Spleen (tissue), 11 donors: ENCODE measurements around the gene LAMB1. TPM values are rescaled to one million over a fixed set of nuclear protein-coding genes. Genes with fewer than 3 reads are reported as not detected.
A peak's percentile ranks its signal among the peaks of the same experiment; 100 is the strongest.
"Not testable (repeated sequence)": the region's sequence is repeated elsewhere in the genome, so short reads cannot be mapped to it uniquely, and the experiment has no call there.

ENCODE experiments used
- DNase-seq: peaks from one replicate; pipeline ENCODE4 v3.0.0-alpha.2; 2020
- H3K27ac ChIP-seq, 8 donors: fragments of 200-600 bp; sonication (generic) in 7 of 8; 1 replicate in 4 of 8; 2 replicates in 4 of 8; pipeline versions ENCODE4 v1.5.0 to v1.8.0; 2016 to 2021; ENCODE audit warnings: inconsistent platforms in 4 of 8, mild to moderate bottlenecking in 4 of 8, moderate library complexity in 1 of 8
- H3K27me3 ChIP-seq, 7 donors: fragments of 200-600 bp; sonication (generic) in 6 of 7; replicated peaks in 1 of 7; 1 replicate in 4 of 7; 2 replicates in 3 of 7; pipeline versions ENCODE4 v1.5.0 to v1.8.0; 2016 to 2021; ENCODE audit warnings: inconsistent platforms in 3 of 7, mild to moderate bottlenecking in 1 of 7
- H3K36me3 ChIP-seq, 6 donors: fragments of 200-600 bp; sonication (generic) in 5 of 6; 1 replicate in 4 of 6; 2 replicates in 2 of 6; pipeline versions ENCODE4 v1.5.0 to v1.8.0; 2016 to 2021; ENCODE audit warnings: inconsistent platforms in 2 of 6
- H3K4me1 ChIP-seq, 6 donors: fragments of 200-600 bp; sonication (generic) in 5 of 6; 1 replicate in 3 of 6; 2 replicates in 3 of 6; pipeline versions ENCODE4 v1.5.0 to v1.8.0; 2016 to 2021; ENCODE audit warnings: inconsistent platforms in 3 of 6
- H3K4me3 ChIP-seq, 8 donors: fragments of 200-600 bp; sonication (generic) in 7 of 8; 1 replicate in 4 of 8; 2 replicates in 4 of 8; pipeline versions ENCODE4 v1.5.0 to v1.8.0; 2016 to 2021; ENCODE audit warnings: inconsistent platforms in 4 of 8, mild to moderate bottlenecking in 4 of 8, moderate library complexity in 2 of 8
- H3K9me3 ChIP-seq, 8 donors: fragments of 200-600 bp; sonication (generic) in 7 of 8; 1 replicate in 4 of 8; 2 replicates in 4 of 8; pipeline versions ENCODE4 v1.5.0 to v1.8.0; 2016 to 2021; ENCODE audit warnings: inconsistent platforms in 4 of 8
- POLR2A ChIP-seq, 3 donors: fragments of 450-650 bp; IDR thresholded peaks; one replicate each; pipeline ENCODE4 v1.5.1; 2017; ENCODE audit warnings: antibody characterized with exemption in 3 of 3, mild to moderate bottlenecking in 1 of 3
- POLR2AphosphoS5 ChIP-seq, 3 donors: sonication (generic); formaldehyde crosslinking; IDR thresholded peaks; one replicate each; pipeline ENCODE4 v1.5.1; 2017; ENCODE audit warnings: antibody characterized with exemption in 3 of 3
- WGBS, 5 donors: extraction: QIAGEN DNeasy Blood & Tissue Kit in 3 of 5; methylation state at CpG; one replicate each; pipeline versions ENCODE4 v1.1.5 to v1.1.7; 2013 to 2018; 5-methylcytosine and 5-hydroxymethylcytosine counted together
- intact Hi-C: fragments of 100-400 bp; cut with DNase I; formaldehyde crosslinking; loops from one replicate; pipeline ENCODE4 v1.15.0; 2023; ENCODE audit warnings: low total_unique reads
- polyA plus RNA-seq, 3 donors: library from polyadenylated mRNA; stranded (reverse); fragments of 200-250 nt; gene quantifications; one replicate each; pipeline ENCODE4 v1.2.1, GENCODE V29; 2013
- total RNA-seq, 7 donors: library from RNA; depleted of rRNA in 3 of 7; stranded (reverse); fragments of >200 nt in 3 of 7; fragmentation: NEBNext Ultra II Directional in 4 of 7; extraction: Animal tissue kit (Norgen Biotek cat#: 25700) in 4 of 7; gene quantifications; one replicate each; pipeline versions ENCODE4 v1.1.0 to v1.2.1, GENCODE V29; 2016 to 2021
- TF ChIP-seq, protein P1 (sequence below), 11 experiments: fragments of 200-600 bp in 7 of 11; fragments of 450-650 bp in 4 of 11; sonication (generic) in 4 of 11; IDR thresholded peaks in 8 of 11; conservative IDR thresholded peaks in 3 of 11; 1 replicate in 7 of 11; 2 replicates in 4 of 11; pipeline versions ENCODE4 v1.4.0 to v1.8.0; 2016 to 2021; ENCODE audit warnings: antibody characterized with exemption in 11 of 11, inconsistent platforms in 4 of 11, mild to moderate bottlenecking in 1 of 11
- donor health status: healthy with polysubstance abuse.
- donor health status: DM: no; HTN: no; CAD: no; lungs with moderate emphysema.
- donor health status: DM: no; HTN: no; CAD: no.
- donor health status: Bipolar disorder and iron deficiency.
- donor health status: healthy.
- donor health status: DM: no; HTN: no; CAD: no.
- donor health status: DM: yes; HTN: yes; CAD: no.

Gene LAMB1
- total and polyA plus RNA-seq, 10 donors = 51.4 to 181 (median 126) TPM

DNA sequence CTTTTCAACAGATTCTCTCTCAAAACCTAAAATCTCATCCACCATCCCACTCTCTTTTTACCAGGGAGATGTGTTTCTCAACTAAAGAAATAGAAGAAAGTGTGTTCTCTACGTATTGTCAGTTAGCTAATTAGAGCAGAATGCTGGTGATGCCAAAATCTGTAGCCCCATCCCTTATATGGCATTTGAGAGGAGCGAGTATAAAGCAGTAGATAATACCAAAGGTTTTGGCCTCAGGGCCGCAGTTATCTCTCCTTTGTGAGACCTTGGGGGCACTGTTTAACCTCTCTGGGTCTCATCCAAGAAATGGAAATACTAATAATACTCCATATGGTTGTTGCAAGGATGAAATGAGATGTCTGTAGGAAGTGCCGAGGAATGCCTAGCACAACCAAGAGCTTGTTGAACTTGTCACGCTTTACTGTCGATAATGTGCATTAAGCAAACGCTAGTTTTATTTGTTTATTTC lies 112.4 kb downstream of the LAMB1 start:
- TF ChIP-seq POLR2A (IDR thresholded peaks at IDR 0.05) = no peak
- no peak for TF ChIP-seq POLR2AphosphoS5 (IDR thresholded peaks at IDR 0.05)
- TF ChIP-seq, protein P1, sequence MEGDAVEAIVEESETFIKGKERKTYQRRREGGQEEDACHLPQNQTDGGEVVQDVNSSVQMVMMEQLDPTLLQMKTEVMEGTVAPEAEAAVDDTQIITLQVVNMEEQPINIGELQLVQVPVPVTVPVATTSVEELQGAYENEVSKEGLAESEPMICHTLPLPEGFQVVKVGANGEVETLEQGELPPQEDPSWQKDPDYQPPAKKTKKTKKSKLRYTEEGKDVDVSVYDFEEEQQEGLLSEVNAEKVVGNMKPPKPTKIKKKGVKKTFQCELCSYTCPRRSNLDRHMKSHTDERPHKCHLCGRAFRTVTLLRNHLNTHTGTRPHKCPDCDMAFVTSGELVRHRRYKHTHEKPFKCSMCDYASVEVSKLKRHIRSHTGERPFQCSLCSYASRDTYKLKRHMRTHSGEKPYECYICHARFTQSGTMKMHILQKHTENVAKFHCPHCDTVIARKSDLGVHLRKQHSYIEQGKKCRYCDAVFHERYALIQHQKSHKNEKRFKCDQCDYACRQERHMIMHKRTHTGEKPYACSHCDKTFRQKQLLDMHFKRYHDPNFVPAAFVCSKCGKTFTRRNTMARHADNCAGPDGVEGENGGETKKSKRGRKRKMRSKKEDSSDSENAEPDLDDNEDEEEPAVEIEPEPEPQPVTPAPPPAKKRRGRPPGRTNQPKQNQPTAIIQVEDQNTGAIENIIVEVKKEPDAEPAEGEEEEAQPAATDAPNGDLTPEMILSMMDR (IDR thresholded peaks at IDR 0.05 in 8 of 11, conservative IDR thresholded peaks at IDR 0.05 in 3 of 11) = no peak
- H3K4me1 ChIP-seq = peaks cover 27 to 51% (median 44%) of the 10 kb centered on the region in 6 donors
- peak overlapping the region; percentile 57 to 83 (median 69) for H3K4me3 ChIP-seq
- intact Hi-C loops = no loop called here
- peaks cover 0 to 10% (median 0%) of the 10 kb centered on the region in 7 donors for H3K27me3 ChIP-seq
- no peak for DNase-seq
- H3K27ac ChIP-seq = peak overlapping the region; percentile 94 to 99 (median 98)
- no peaks in the 10 kb centered on the region for H3K9me3 ChIP-seq
- peaks cover 0 to 25% (median 6%) of the 10 kb centered on the region in 6 donors for H3K36me3 ChIP-seq
- WGBS, 5 donors = 3 to 11% (median 5%) methylated on average over 7 of the region's 7 CpGs

DNA sequence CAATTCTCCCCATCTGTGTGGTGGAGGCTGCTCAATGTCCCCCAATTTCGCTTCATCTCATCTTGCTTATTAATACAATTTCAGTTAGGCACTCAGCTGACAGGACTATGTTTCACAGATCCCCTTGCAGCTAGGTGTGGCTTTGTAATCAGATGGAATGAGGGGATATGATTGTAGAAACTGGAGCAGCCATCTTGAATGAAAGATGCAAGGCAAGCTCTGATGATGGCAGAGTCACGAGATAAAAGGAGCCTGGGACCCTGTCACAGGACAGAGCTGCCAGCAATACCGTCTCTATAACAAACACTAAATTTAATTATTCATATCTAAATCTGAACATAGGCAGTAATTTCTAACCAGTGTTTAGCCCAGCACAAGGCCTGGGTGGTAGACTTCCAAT lies 113.0 kb downstream of the LAMB1 start:
- Histone ChIP-seq H3K4me1 (peaks cover 26 to 46% (median 41%) of the 10 kb centered on the region in 6 donors), H3K27ac (peak overlapping the region in 6 of 8 donors; percentile 96 to 99 (median 98)), H3K4me3 (peak overlapping the region in 2 of 8 donors; percentile 72 to 83), H3K36me3 (peaks cover 0 to 20% (median 3%) of the 10 kb centered on the region in 6 donors), H3K27me3 (peaks cover 0 to 11% (median 0%) of the 10 kb centered on the region in 7 donors), H3K9me3 (no peaks in the 10 kb centered on the region)
- DNase-seq = no peak
- intact Hi-C loops = no loop called here
- 61 to 87% (median 72%) methylated on average over 3 of the region's 3 CpGs for WGBS, 5 donors
- TF ChIP-seq POLR2AphosphoS5 (IDR thresholded peaks at IDR 0.05) (no peak), POLR2A (IDR thresholded peaks at IDR 0.05) (no peak)
- TF ChIP-seq, protein P1 (IDR thresholded peaks at IDR 0.05 in 8 of 11, conservative IDR thresholded peaks at IDR 0.05 in 3 of 11) = no peak

DNA sequence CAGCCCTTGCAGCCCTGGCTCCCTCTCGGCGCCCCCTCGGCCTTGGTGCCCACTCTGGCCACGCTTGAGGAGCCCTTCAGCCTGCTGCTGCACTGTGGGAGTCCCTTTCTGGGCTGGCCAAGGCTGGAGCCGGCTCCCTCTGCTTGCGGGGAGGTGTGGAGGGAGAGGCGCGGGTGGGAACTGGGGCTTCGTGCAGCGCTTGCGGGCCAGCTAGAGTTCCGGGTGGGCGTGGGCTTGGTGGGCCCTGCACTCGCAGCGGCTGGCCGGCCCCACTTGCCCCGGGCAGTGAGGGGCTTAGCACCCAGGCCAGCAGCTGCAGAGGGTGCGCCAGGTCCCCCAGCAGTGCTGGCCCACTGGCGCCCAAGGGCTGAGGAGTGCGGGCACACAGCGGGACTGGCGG lies 115.1 kb downstream of the LAMB1 start:
- DNase-seq, H3K4me3 ChIP-seq, H3K27ac ChIP-seq, H3K9me3 ChIP-seq, H3K36me3 ChIP-seq, intact Hi-C loops: not testable (repeated sequence)
- H3K4me1 ChIP-seq = peaks cover 6 to 24% (median 19%) of the 10 kb centered on the region in 6 donors
- 94 to 98% (median 96%) methylated on average over 15 to 22 of the region's 22 CpGs for WGBS, 5 donors
- peaks cover 0 to 24% (median 0%) of the 10 kb centered on the region in 7 donors for H3K27me3 ChIP-seq

DNA sequence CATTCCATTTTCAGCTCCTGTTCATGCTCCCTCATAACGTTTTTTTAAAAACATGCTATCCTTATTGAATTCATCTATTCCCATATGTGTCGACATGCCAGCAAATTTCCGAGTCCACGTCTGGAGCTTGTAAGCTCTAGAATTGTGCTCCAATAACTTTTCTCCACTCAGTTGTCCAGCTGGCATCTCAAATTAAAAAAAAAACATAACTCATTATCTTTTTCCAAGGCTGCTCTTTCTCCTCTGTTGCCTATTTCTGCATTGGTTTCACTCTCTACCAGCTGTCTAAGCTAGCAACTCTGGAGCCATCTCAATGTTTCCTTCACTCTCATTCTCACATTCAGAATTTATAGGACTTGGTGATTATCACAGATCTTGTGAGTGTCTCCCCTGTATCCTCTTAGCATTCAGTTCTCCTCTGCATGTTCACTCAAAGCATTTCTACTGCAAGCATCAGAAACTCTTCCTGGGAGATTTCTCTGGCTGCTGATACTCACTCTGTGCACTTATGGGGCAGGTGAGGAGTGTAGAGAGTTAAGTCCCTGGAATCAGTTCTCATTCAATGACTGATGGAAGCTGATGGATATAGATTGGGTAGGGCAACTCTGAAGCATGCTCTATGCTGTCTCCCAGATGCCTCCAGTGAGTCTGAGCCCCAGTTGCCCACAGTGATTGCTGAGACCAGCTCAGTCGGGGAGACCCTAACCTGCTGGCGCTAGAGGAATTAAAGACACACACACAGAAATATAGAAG lies 118.7 kb downstream of the LAMB1 start:
- H3K4me1 ChIP-seq = peaks cover 0 to 7% (median 2%) of the 10 kb centered on the region in 6 donors
- H3K4me3 ChIP-seq = no peak overlapping the region
- no peak for DNase-seq
- H3K27ac ChIP-seq = no peak overlapping the region
- intact Hi-C loops = no loop called here
- no peaks in the 10 kb centered on the region for H3K36me3 ChIP-seq
- TF ChIP-seq POLR2AphosphoS5 (IDR thresholded peaks at IDR 0.05) (no peak), POLR2A (IDR thresholded peaks at IDR 0.05) (no peak)
- TF ChIP-seq, protein P1 (IDR thresholded peaks at IDR 0.05 in 8 of 11, conservative IDR thresholded peaks at IDR 0.05 in 3 of 11) = no peak
- no peaks in the 10 kb centered on the region for H3K9me3 ChIP-seq
- 79 to 89% (median 84%) methylated on average over 6 of the region's 6 CpGs for WGBS, 5 donors
- peaks cover 0 to 35% (median 0%) of the 10 kb centered on the region in 7 donors for H3K27me3 ChIP-seq
